Stimulated activated CD4-positive, alpha-beta T cell treated with anti-CD3 and anti-CD28 coated beads, Interleukin-2, amount 100 ng/mL, for 24 hours (primary cell): Measurements from ENCODE around the gene ALPK3.
"Not testable (repeated sequence)": the region's sequence is repeated elsewhere in the genome, so short reads cannot be mapped to it uniquely, and the experiment has no call there.

ENCODE experiments used
- DNase-seq, 2 donors: peaks; one replicate each; pipeline ENCODE4 v3.0.0-alpha.2; 2020

Gene ALPK3

DNA sequence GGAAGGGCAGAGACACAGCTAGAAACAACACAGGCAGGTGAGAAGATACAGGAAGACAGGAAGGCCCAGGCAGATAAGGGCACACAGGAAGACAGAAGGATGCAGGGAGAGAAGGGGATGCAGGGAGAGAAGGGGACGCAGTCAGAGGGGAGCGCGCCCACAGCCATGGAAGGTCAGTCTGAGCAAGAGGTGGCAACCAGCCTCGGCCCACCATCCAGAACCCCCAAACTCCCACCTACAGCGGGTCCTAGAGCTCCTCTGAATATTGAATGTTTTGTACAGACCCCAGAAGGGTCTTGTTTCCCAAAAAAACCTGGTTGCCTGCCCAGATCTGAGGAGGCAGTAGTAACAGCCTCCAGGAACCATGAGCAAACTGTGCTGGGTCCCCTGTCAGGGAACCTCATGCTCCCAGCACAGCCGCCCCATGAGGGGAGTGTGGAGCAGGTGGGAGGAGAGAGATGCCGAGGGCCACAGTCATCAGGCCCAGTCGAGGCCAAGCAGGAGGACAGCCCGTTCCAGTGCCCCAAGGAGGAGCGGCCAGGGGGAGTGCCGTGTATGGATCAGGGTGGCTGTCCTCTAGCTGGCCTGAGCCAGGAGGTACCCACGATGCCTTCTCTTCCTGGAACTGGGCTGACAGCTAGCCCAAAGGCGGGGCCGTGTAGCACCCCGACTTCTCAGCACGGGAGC is 39.7 kb downstream of the ALPK3 start:
- DNase-seq, result no peak

GRCh38 chr15:84857418-84858004 is 40.4 kb downstream of the ALPK3 start:
- DNase-seq, result no peak

DNA sequence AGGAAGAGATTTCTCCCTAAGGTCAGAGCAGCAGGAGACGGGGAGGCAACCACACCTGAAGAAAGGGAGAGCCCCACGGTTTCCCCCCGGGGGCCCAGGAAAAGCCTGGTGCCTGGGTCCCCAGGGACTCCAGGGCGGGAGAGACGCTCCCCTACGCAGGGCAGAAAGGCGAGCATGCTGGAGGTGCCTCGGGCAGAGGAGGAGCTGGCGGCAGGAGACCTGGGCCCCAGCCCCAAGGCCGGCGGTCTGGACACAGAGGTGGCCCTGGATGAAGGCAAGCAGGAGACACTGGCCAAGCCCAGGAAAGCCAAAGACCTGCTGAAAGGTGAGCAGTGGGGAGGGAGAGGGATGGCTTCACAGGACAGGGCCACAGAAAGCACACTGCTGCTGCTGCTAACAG is 41.1 kb downstream of the ALPK3 start:
- no peak for DNase-seq

DNA sequence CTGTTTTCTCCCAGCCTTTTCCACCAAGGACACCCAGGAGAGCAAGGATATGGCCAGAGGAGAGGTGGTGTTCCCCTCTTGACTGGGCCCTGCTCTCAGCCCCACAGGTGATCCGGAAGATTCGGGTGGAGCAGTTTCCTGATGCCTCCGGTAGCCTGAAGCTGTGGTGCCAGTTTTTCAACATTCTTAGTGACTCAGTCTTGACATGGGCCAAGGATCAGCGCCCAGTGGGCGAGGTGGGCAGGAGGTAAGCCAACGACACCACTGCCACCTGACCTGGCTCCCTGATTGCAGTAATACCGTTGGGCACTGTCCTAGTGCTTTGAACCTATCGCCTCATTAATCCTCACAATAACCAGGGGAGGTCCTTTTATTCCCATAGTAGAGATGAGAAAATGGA is 42.0 kb downstream of the ALPK3 start:
- no peak for DNase-seq

DNA sequence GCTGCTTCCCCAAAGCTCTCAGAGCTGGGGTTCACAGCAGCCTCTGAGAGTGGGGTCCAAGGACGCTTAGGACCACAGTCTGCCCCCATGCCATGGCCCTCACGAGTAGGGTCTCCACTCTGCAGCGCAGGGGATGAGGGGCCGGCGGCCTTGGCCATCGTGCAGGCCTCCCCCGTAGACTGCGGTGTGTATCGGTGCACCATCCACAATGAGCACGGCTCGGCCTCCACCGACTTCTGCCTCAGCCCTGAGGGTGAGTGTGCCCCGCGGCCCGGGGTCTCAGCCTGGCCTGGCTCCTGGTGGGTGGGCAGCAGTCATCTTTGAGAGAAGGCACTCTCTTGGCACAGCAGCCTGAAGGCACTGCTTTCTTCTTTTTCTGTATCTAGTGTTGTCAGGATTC is 42.5 kb downstream of the ALPK3 start:
- DNase-seq, result no peak

GRCh38 chr15:84861781-84862180 is 44.6 kb downstream of the ALPK3 start:
- no peak for DNase-seq

- DNase-seq, result no peak
These were observed 45.2 kb downstream of the ALPK3 start for GRCh38 chr15:84862214-84862975.

GRCh38 chr15:84863565-84864443 is 46.6 kb downstream of the ALPK3 start:
- no peak for DNase-seq

GRCh38 chr15:84864444-84864795 is 47.3 kb downstream of the ALPK3 start:
- no peak for DNase-seq

- DNase-seq, result no peak
These were observed 48.0 kb downstream of the ALPK3 start for GRCh38 chr15:84865074-84865569.

DNA sequence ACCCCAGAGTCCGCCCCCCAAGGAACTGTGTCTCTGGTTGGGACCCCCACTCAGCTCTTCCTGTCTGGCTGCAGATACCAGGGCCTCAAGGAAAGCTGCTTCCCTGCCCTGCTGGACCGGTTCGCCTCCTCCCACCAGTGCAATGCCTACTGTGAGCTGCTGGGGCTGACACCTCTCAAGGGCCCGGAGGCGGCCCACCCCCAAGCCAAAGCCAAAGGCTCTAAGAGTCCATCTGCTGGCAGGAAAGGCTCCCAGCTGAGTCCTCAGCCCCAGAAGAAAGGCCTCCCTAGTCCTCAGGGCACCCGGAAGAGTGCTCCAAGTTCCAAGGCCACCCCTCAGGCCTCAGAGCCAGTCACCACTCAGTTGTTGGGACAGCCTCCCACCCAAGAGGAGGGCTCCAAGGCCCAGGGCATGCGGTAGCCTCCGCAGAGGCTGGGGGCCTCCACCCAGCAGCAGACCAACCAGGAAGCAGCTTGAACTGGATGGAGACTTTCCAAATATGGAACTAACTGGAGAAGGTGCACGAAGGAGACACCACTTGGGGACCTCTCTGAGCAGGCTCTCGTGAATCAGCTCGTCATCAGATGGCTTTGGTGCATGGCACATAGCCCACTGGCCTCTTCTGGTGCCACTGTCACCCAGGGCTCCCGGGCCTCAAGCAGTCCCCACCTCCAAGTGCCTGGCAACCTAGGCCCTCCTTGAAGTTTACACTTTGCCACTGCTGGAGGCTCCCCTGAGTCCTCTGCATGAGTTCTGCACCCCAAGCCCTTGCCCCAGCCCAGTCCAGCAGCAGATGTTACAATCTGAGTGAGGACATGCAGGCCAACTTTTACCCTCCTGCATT is 51.1 kb downstream of the ALPK3 start:
- no peak for DNase-seq

DNA sequence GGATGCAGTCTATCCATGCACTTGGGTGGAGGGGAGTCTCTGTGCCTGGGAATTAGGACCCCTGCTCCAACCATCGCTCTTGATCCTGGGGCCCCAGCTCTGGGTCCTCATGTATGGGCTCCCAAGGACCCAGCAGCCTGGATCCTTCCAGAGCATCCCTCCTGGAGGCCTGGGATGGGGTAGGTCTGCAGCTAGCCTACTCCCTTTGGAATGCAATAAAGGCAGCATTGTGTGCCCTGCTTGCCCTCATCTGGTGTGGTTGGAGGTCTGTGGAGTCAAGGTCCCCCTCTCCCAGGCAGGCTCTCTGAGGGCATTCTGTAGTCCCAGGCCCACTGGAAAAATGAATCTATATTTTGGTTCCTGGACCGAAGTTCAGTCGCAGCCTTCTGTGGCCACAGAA is 52.4 kb downstream of the ALPK3 start:
- DNase-seq, result no peak

DNA sequence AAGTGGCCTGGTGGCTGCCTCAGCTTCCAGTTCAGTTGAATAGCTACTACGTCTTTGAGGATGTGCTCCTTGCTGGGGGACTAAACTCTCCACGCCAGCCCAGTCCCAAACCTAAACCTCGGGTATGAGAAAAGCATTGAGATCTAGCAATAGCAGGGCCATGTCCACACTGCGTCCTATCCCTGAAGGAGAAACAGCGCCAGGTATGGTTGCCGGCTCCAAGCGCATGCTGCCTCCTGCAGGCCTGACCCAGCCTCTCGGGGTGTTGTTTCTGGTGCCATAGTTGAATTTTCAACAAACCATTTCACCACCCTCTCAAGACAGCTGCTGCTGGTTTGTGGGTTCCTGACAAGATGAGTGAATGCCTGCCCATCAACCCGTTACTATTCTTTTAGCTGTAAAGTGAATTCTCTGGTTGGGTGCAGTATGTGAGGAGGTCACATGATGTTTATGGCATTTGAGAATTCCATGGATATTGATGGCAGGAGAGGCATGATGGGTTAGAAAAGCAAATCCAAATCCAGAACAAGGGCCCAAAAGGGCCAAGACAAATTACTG is 54.4 kb downstream of the ALPK3 start:
- DNase-seq, result no peak

DNA sequence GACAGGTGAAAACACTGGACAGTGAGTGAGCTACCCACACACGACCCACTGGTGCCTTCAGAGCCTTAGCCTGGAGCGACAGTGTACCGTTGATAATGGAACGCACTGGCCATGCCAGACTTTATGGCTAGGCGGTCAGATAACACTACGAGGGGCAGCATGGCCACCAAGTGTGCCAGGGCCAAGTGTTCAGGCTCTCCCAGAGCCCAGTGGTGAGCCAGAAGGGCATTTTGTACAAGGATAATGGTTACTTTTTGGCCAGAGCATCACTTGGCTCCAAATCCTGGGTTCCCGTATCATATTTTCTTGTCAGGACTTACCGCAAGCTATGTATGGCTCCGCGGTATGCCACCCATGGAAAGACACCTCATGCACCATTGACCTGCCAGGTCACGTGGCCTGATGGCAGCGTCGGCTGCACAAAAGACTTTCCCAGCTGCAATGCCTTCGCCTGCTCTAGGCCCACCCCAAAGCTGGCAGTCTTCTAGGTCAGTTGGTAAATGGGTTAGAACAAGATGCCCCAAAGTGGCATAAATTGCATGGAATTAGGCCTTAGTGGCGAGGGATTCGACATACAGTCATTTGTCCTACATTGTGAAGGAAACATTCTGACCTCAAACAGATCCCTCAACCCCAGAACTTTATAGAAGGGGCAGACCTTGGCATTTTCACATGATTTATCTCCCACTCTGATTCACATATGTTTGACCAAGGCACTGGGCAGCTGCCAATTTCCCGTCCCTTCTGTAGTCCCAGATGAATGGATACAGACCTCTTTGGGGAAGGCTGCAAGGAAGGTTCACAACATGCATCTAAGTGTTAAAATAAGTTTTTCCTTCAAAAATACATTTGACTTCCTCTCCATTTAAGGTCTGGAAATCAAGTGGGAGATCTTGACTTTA is 55.1 kb downstream of the ALPK3 start:
- DNase-seq, result no peak

DNA sequence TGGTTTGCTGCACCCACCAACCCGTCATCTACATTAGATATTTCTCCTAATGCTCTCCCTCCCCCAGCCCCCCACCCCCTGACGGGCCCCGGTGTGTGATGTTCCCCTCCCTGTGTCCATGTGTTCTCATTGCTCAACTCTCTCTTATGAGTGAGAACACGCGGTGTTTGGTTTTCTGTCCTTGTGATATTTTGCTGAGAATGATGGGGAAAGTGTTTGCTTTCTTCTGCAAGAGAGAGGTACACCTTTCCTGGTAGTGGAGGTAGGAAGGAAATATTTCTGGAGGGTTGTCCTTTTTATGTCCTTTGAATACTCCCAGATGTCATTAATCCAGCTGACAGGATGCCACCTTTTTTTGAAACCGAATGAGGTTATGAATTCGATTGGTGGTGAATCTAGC is 56.8 kb downstream of the ALPK3 start:
- DNase-seq, result no peak

DNA sequence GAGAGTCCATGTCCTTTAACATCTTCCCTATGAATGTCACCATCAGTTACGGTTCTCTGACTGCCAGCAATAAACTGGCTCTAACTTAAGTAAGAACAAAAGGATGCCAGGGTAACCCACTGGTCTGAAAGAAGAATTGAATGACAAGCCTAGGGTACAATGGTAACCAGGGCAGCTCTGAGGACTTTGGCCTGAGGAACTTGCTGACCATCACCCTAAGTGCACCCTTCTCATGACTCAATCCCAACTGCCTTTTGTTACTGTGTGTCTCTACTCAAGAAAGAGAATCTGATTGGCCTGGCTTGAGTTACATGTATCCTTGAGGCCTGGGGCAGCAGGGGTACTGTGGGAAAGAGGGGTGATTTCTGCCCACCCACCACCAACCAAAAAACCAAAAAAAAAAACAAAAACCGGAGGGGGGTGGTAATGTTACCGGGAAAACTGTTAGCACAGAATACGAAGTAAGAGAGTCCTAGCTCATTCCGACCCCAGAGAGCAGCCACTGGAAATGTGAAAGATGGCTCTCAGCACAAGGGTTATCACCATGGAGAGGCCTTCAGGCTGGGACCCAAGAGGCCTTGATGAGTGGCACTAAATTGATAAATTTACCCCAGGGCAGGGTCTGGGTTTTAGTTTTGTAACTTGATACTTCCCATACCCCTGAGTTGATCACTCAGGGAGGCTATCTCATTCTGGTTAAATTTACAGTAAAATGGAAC is 58.0 kb downstream of the ALPK3 start:
- DNase-seq, result no peak

DNA sequence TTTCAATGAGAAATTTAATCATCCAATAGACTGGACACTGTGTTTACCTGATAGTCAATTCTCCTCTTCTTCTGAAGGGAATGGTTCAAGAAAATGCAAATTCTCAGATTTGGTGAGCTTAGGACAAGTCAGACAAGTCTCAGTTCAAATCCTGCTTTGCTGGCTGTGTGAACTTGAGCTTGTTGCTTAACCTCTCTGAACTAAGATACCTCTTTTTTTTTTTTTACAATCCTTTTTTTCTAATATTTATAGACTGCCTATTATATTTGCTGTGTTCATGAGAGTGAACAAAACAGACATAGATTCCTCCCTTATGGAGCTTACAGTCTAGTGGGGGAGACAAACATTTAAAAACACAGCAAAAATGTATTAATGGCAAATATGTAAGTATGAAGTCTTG is 59.1 kb downstream of the ALPK3 start:
- no peak for DNase-seq

DNA sequence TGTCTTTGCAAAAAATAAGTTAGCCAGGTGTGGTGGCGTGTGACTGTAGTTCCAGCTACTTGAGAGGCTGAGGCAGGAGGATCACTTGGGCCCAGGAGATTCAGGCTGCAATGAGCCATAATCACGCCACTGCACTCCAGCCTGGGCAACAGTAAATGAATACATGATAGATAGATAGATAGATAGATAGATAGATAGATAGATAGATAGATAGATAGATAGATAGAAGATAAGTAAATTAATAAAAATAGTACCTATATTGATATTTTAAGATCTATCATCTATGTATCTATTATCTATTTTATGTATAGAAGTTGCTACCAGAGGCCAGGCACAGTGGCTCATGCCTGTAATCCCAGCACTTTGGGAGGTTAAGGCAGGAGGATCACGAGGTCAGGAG is 60.5 kb downstream of the ALPK3 start:
- not testable (repeated sequence) for DNase-seq

- DNase-seq, result peak; percentile 67 to 75
These were observed 61.3 kb downstream of the ALPK3 start for GRCh38 chr15:84878504-84878903.
